GM12878 (cell line): ENCODE data around the gene TRPM3. TPM values are rescaled to one million over a fixed set of nuclear protein-coding genes. Genes with fewer than 3 reads are reported as not detected.

Source experiments
- ATAC-seq: fragments of 200-7000 bp; cut with Tn5 transposase; 3 replicates; pipeline ENCODE4 v1.9.1; 2020; ENCODE audit warnings: mild to moderate bottlenecking, moderate library complexity
- BruUV-seq: library from RNA; stranded (reverse); fragments of 400-500 nt; replicated peaks from 2 replicates; lab custom pipeline; 2021; lab: Mats Ljungman, UMichigan
- CTCF ChIA-PET: fragments of 300-600 bp; sonication (Branson Sonifier 250); formaldehyde crosslinking; extraction: SDS; loops from one replicate; lab custom pipeline; 2021; ENCODE audit warnings: inconsistent platforms; lab: Yijun Ruan, JAX
- POLR2A ChIA-PET: fragments of 350-600 bp; formaldehyde crosslinking; extraction: SDS; loops from one replicate; lab custom pipeline; 2021; ENCODE audit warnings: inconsistent platforms; lab: Charles Lee
- RAD21 ChIA-PET: fragments of 300-600 bp; sonication (Branson Sonifier 250); formaldehyde crosslinking; loops from one replicate; lab custom pipeline; 2023; ENCODE audit warnings: antibody characterized with exemption; ENCODE audit not compliant: unreplicated experiment; lab: Charles Lee
- SMC1A ChIA-PET: fragments of 300-600 bp; sonication (Branson Sonifier 250); formaldehyde crosslinking; loops from one replicate; lab custom pipeline; 2023; ENCODE audit not compliant: unreplicated experiment, uncharacterized antibody; lab: Charles Lee
- DNase-seq: peaks from one replicate; pipeline ENCODE4 v3.0.0-alpha.2; 2011; ENCODE audit warnings: low read depth, low spot score
- FAIRE-seq: peaks from 3 replicates; lab custom pipeline; 2011; peaks lifted over from hg19 to GRCh38; lab: Jason Lieb, UNC
- H2AFZ ChIP-seq: 2 replicates; pipeline ENCODE4 v1.6.0; 2011; ENCODE audit warnings: low read depth, low read length, control low read depth; ENCODE audit not compliant: control insufficient read depth
- H3K27ac ChIP-seq: 2 replicates; pipeline ENCODE4 v1.5.1; 2011; ENCODE audit warnings: control low read depth; ENCODE audit not compliant: control insufficient read depth, insufficient read depth
- H3K27me3 ChIP-seq, 2 experiments: replicated peaks in 1 of 2; 2 replicates each; pipeline versions ENCODE4 v1.6.0 to v1.6.1; 2011; ENCODE audit warnings: low read length in 1 of 2; ENCODE audit not compliant: control insufficient read depth in 2 of 2, insufficient read depth in 2 of 2
- H3K36me3 ChIP-seq, 2 experiments: 2 replicates each; pipeline ENCODE4 v1.5.1; 2011; ENCODE audit warnings: low read length in 1 of 2; ENCODE audit not compliant: control insufficient read depth in 2 of 2, insufficient read depth in 2 of 2
- H3K4me1 ChIP-seq: 2 replicates; pipeline ENCODE4 v1.6.1; 2011; ENCODE audit warnings: mild to moderate bottlenecking, low read length, moderate library complexity, mixed read lengths; ENCODE audit not compliant: control insufficient read depth, insufficient read depth
- H3K4me2 ChIP-seq: 2 replicates; pipeline ENCODE4 v1.6.0; 2011; ENCODE audit warnings: control low read depth; ENCODE audit not compliant: control insufficient read depth, insufficient read depth
- H3K4me3 ChIP-seq: fragments of 200-600 bp; sonication (generic); 2 replicates; pipeline ENCODE4 v1.5.1; 2016
- H3K79me2 ChIP-seq: 2 replicates; pipeline ENCODE4 v1.6.0; 2011; ENCODE audit warnings: low read length; ENCODE audit not compliant: control insufficient read depth, insufficient read depth
- H3K9ac ChIP-seq: 2 replicates; pipeline ENCODE4 v1.8.0; 2011; ENCODE audit warnings: low read length, control low read depth, mixed read lengths; ENCODE audit not compliant: control insufficient read depth, insufficient read depth
- H3K9me3 ChIP-seq: replicated peaks from 3 replicates; pipeline ENCODE4 v1.5.1; 2011; ENCODE audit warnings: mild to moderate bottlenecking, low read length; ENCODE audit not compliant: control insufficient read depth, insufficient read depth
- H4K20me1 ChIP-seq: 2 replicates; pipeline ENCODE4 v1.6.0; 2011; ENCODE audit not compliant: control insufficient read depth, insufficient read depth
- BACH1 ChIP-seq: fragments of 450-650 bp; IDR thresholded peaks from 2 replicates; pipeline ENCODE4 v1.6.1; 2017; ENCODE audit warnings: mild to moderate bottlenecking, borderline replicate concordance
- KDM1A ChIP-seq: fragments of 200-600 bp; sonication (generic); IDR thresholded peaks from 2 replicates; pipeline ENCODE4 v1.6.1; 2016; ENCODE audit warnings: borderline replicate concordance
- PAX5 ChIP-seq: IDR thresholded peaks from 2 replicates; pipeline ENCODE4 v1.6.1; 2011; ENCODE audit warnings: low read depth, low read length, borderline replicate concordance
- POLR2AphosphoS5 ChIP-seq: IDR thresholded peaks from 2 replicates; pipeline ENCODE4 v1.6.1; 2011; ENCODE audit warnings: mild to moderate bottlenecking, low read length, inconsistent platforms
- SMAD1 ChIP-seq: fragments of 450-650 bp; IDR thresholded peaks from 2 replicates; pipeline ENCODE4 v1.6.1; 2018; ENCODE audit warnings: mild to moderate bottlenecking, low read depth; ENCODE audit not compliant: partially characterized antibody
- SPI1 ChIP-seq: IDR thresholded peaks from 2 replicates; pipeline ENCODE4 v1.6.1; 2011; ENCODE audit warnings: low read depth, mild to moderate bottlenecking, low read length, moderate library complexity, borderline replicate concordance; ENCODE audit not compliant: insufficient read depth
- TAF1 ChIP-seq: IDR thresholded peaks from 2 replicates; pipeline ENCODE4 v1.6.1; 2011; ENCODE audit warnings: mild to moderate bottlenecking, low read depth, low read length, borderline replicate concordance
- TBL1XR1 ChIP-seq: IDR thresholded peaks from 2 replicates; pipeline ENCODE4 v1.6.1; 2012; ENCODE audit warnings: low read depth, low read length, improper control_type of control experiment
- ZNF384 ChIP-seq: IDR thresholded peaks from 2 replicates; pipeline ENCODE4 v1.6.1; 2012; ENCODE audit warnings: low read depth, mild to moderate bottlenecking, low read length, improper control_type of control experiment, borderline replicate concordance
- WGBS: methylation state at CpG from one replicate; pipeline ENCODE4 v1.1.6; 2016; ENCODE audit warnings: low lambda C conversion rate; ENCODE audit not compliant: insufficient replicate concordance, insufficient coverage; ENCODE audit errors: missing lambda C conversion rate; 5-methylcytosine and 5-hydroxymethylcytosine counted together
- in situ Hi-C: fragments of 300-500 bp; cut with MboI; formaldehyde crosslinking; loops from 9 replicates; pipeline ENCODE4 v1.14.3; 2018; ENCODE audit warnings: mixed read lengths
- intact Hi-C: fragments of 100-400 bp; cut with micrococcal nuclease; formaldehyde crosslinking; loops from one replicate; pipeline ENCODE4 v1.14.2; 2022; ENCODE audit not compliant: unreplicated experiment
- polyA plus RNA-seq, 11 experiments: library from polyadenylated mRNA; depleted of rRNA in 4 of 11; unstranded in 6 of 11; stranded (reverse) in 5 of 11; fragments of >200 nt; fragmentation: Nextera tagmentation in 4 of 11; fragmentation: Illumina TruSeq in 1 of 11; extraction: Ambion mirVana in 4 of 11; extraction: Trizol in 1 of 11; gene quantifications; 1 replicate in 1 of 11; 2 replicates in 10 of 11; pipeline versions ENCODE4 v1.2.1 to v1.2.3, GENCODE V29; 2011 to 2016; ENCODE audit warnings: inconsistent platforms in 2 of 11, missing spikeins in 2 of 11, low read depth in 1 of 11
- total RNA-seq, 4 experiments: library from RNA; depleted of rRNA in 3 of 4; stranded (reverse); fragments of >200 nt in 3 of 4; fragmentation: Illumina TruSeq in 1 of 4; extraction: Trizol in 1 of 4; gene quantifications; 2 replicates each; pipeline versions ENCODE4 v1.2.1 to v1.2.3, GENCODE V29; 2013 to 2021
- TF ChIP-seq, protein P1 (sequence below): fragments of 450-650 bp; IDR thresholded peaks from 2 replicates; pipeline ENCODE4 v1.6.1; 2016; ENCODE audit warnings: mild to moderate bottlenecking
- TF ChIP-seq, protein P2 (sequence below): fragments of 450-650 bp; IDR thresholded peaks from 2 replicates; pipeline ENCODE4 v1.6.1; 2016; ENCODE audit warnings: mild to moderate bottlenecking

TRPM3 gene
- total and polyA plus RNA-seq, 10 of the 15 experiments (the other 5 are each of a cell fraction or from before 2014, with no cell fraction given): not detected

DNA sequence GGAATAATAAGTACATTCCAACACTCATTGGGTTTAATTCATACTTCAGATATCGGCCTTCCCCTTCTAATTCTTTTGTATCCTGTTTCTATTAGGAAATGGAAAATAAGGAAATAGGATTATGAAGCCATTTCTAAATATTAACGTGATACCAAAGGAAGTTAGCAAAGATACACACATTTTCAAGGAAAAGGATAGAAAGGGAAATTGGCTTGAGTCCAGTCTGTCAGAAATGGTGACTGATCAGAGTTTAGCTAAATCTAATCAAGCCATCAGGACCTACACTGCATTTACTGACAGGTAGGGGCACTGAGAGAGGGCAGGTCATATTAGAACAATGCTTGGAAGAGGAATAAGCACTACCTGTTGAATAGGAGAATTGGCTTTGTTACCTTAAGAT is 3.1 kb downstream of the TRPM3 start:
- WGBS: 0% methylated on average over 2 of the region's 2 CpGs
- Histone ChIP-seq H3K9ac (no peak overlapping the region), H4K20me1 (no peaks in the 10 kb centered on the region), H3K4me2 (no peak overlapping the region), H3K4me3 (no peak overlapping the region), H3K27me3 (no peaks in the 10 kb centered on the region; a peak in 2 of 4 replicates), H2AFZ (no peak overlapping the region), H3K36me3 (no peaks in the 10 kb centered on the region), H3K27ac (no peak overlapping the region), H3K79me2 (no peaks in the 10 kb centered on the region), H3K9me3 (no peaks in the 10 kb centered on the region), H3K4me1 (no peaks in the 10 kb centered on the region)
- FAIRE-seq (no peak), ATAC-seq (no peak), DNase-seq (no peak)
- in situ Hi-C loops: no loop called here
- ChIA-PET CTCF (no interaction called here), RAD21 (no interaction called here), POLR2A (no interaction called here), SMC1A (interaction anchor here (0.6 kb wide), 1 partner anchor 455 kb away, joined by 3 read pairs; no protein-coding TSS in a partner anchor)
- intact Hi-C loops: no loop called here
- BruUV-seq: no TSS peak
- TF ChIP-seq, protein P1, sequence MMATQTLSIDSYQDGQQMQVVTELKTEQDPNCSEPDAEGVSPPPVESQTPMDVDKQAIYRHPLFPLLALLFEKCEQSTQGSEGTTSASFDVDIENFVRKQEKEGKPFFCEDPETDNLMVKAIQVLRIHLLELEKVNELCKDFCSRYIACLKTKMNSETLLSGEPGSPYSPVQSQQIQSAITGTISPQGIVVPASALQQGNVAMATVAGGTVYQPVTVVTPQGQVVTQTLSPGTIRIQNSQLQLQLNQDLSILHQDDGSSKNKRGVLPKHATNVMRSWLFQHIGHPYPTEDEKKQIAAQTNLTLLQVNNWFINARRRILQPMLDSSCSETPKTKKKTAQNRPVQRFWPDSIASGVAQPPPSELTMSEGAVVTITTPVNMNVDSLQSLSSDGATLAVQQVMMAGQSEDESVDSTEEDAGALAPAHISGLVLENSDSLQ: no peak
- TF ChIP-seq SPI1 (no peak), TBL1XR1 (no peak)

DNA sequence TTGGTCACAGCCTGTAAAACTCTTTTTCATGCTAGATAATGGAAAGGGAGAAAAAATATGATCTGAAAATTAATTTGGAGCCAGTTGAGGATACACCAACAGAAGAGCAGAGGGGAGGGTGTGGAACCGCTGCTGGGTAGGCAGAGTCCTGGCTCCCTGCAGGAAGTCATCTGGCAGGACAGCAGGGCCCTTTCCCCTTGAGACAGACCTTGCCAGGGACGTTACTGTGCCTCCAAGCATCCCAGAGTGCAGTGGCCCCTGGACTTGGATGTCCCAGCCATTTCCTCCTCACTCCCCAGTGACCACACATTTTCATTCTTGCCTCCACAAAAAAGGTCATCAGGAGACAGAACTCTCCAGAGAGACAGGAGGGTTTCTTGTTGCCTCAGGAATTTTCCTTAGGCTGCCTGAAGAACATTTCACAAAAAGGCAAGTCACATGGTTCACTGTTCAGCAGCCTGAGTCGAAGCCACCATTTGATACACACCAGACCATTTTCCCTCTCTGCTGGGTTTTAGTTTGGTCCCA is 5.9 kb downstream of the TRPM3 start:
- POLR2A ChIA-PET: no interaction called here
- H3K4me1 ChIP-seq: no peaks in the 10 kb centered on the region
- no peak for TF ChIP-seq POLR2AphosphoS5
- no peak for TF ChIP-seq KDM1A
- TF ChIP-seq, protein P2, sequence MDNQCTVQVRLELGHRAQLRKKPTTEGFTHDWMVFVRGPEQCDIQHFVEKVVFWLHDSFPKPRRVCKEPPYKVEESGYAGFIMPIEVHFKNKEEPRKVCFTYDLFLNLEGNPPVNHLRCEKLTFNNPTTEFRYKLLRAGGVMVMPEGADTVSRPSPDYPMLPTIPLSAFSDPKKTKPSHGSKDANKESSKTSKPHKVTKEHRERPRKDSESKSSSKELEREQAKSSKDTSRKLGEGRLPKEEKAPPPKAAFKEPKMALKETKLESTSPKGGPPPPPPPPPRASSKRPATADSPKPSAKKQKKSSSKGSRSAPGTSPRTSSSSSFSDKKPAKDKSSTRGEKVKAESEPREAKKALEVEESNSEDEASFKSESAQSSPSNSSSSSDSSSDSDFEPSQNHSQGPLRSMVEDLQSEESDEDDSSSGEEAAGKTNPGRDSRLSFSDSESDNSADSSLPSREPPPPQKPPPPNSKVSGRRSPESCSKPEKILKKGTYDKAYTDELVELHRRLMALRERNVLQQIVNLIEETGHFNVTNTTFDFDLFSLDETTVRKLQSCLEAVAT: no peak
- TF ChIP-seq SMAD1: no peak
- no peak for TF ChIP-seq ZNF384
- no peak for TF ChIP-seq PAX5
- no peak for TF ChIP-seq BACH1
- no peak for TF ChIP-seq TAF1
- no peaks in the 10 kb centered on the region for H4K20me1 ChIP-seq
- no peaks in the 10 kb centered on the region for H3K36me3 ChIP-seq
- intact Hi-C loops: no loop called here
- no peaks in the 10 kb centered on the region for H3K79me2 ChIP-seq
- no peak overlapping the region for H3K9ac ChIP-seq
- WGBS: 0% methylated on average over 3 of the region's 3 CpGs
- no peaks in the 10 kb centered on the region for H3K9me3 ChIP-seq
- FAIRE-seq (no peak), DNase-seq (no peak), ATAC-seq (no peak)
- no peaks in the 10 kb centered on the region; a peak in 1 of 4 replicates for H3K27me3 ChIP-seq
- in situ Hi-C loops: no loop called here
- RAD21 ChIA-PET: no interaction called here
- H3K4me2 ChIP-seq: no peak overlapping the region
- no TSS peak for BruUV-seq
- H3K27ac ChIP-seq: no peak overlapping the region
- CTCF ChIA-PET: no interaction called here
- SMC1A ChIA-PET: no interaction called here
- H2AFZ ChIP-seq: no peak overlapping the region
- H3K4me3 ChIP-seq: no peak overlapping the region
